Activated T-cell treated with anti-CD3 and anti-CD28 coated beads, Interleukin-2, amount 50 U/mL, for 24 hours (primary cell): ENCODE results near the gene PAFAH2.

Experiments
- DNase-seq: peaks from one replicate; pipeline ENCODE4 v3.0.0-alpha.2; 2020
- H3K27ac Mint-ChIP-seq: 2 replicates; pipeline ENCODE4 v1.8.0; 2020; ENCODE audit warnings: mild to moderate bottlenecking, mixed read lengths
- H3K27me3 Mint-ChIP-seq: 2 replicates; pipeline ENCODE4 v1.8.0; 2020; ENCODE audit warnings: mixed read lengths
- H3K36me3 Mint-ChIP-seq: 2 replicates; pipeline ENCODE4 v1.8.0; 2020; ENCODE audit warnings: low read depth, mixed read lengths
- H3K4me1 Mint-ChIP-seq: 2 replicates; pipeline ENCODE4 v1.8.0; 2020; ENCODE audit warnings: low read depth, mixed read lengths
- H3K4me3 Mint-ChIP-seq: 2 replicates; pipeline ENCODE4 v1.8.0; 2020; ENCODE audit warnings: mild to moderate bottlenecking, moderate library complexity, mixed read lengths
- H3K9me3 Mint-ChIP-seq: 2 replicates; pipeline ENCODE4 v1.8.0; 2020; ENCODE audit warnings: mixed read lengths

PAFAH2 gene

GRCh38 chr1:26023826-26024225 lies 26.0 kb upstream of the PAFAH2 start:
- Mint-ChIP-seq H3K27ac (no peak overlapping the region), H3K27me3 (no peaks in the 10 kb centered on the region), H3K4me3 (no peak overlapping the region), H3K4me1 (peaks cover 11% of the 10 kb centered on the region), H3K36me3 (no peaks in the 10 kb centered on the region), H3K9me3 (no peaks in the 10 kb centered on the region)
- DNase-seq, result no peak

GRCh38 chr1:26023009-26023408 lies 25.1 kb upstream of the PAFAH2 start:
- no peaks in the 10 kb centered on the region for H3K9me3 Mint-ChIP-seq
- no peaks in the 10 kb centered on the region for H3K36me3 Mint-ChIP-seq
- no peaks in the 10 kb centered on the region for H3K27me3 Mint-ChIP-seq
- no peak overlapping the region for H3K27ac Mint-ChIP-seq
- H3K4me3 Mint-ChIP-seq, result no peak overlapping the region
- no peak for DNase-seq
- peaks cover 11% of the 10 kb centered on the region for H3K4me1 Mint-ChIP-seq

- Mint-ChIP-seq H3K4me1 (peaks cover 8% of the 10 kb centered on the region), H3K27me3 (no peaks in the 10 kb centered on the region), H3K4me3 (no peak overlapping the region), H3K36me3 (no peaks in the 10 kb centered on the region), H3K9me3 (no peaks in the 10 kb centered on the region), H3K27ac (no peak overlapping the region)
- no peak for DNase-seq
These were observed 24.5 kb upstream of the PAFAH2 start for GRCh38 chr1:26022404-26022779.

DNA sequence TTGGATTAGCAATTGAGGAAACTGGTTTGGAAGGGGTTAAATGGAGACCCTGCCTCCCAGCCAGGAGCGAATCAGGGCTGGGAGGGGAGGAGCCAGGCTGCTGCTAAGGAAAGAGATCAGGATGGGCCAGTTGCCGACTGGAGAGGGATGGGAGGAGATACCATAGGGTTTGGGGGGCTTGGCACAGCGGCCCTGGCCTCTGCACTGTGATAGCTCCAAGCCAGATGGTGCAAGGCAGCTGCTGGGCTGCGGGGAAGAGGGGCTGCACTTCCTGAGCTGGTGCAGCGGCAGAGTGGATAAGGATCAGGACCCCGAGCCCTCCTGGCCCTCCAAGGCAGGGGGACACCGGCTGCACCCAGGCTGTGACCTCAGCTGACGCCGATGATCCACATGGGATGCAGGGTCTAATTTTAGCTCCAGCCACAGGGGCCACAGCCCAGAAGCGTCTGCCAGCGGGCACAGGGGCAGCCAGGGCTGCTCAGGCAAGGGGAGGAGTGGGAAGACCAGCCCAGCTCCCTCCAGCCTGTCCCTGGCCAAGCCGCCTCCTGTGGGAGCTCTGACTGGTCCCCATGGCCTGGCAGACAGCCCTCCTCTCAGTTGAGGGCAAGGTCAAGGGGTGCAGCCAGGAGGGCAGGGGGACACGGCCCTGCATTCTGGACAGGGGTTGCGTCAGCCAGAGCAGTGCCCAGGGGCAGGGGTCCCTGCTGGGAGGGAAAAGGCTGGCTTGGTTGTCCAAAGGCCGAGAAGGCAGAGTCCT lies 24.0 kb upstream of the PAFAH2 start, which contains the start of gene EXTL1:
EXTL1 (plus strand) TSS at position 129 of the 757 bp plus-strand sequence. CDS start 872 bp downstream, outside the sequence.
- H3K27ac Mint-ChIP-seq, result no peak within 1 kb of the TSS
- H3K4me1 Mint-ChIP-seq, result peaks cover 14% of the 10 kb centered on the region
- no peaks in the 10 kb centered on the region for H3K9me3 Mint-ChIP-seq
- H3K27me3 Mint-ChIP-seq, result no peaks in the 10 kb centered on the region
- H3K36me3 Mint-ChIP-seq, result no peaks in the 10 kb centered on the region
- no peak within 1 kb of the TSS for H3K4me3 Mint-ChIP-seq
- DNase-seq, result no peak

GRCh38 chr1:26020941-26021646 lies 23.2 kb upstream of the PAFAH2 start:
- Mint-ChIP-seq H3K27ac (no peak overlapping the region), H3K4me3 (no peak overlapping the region), H3K4me1 (peaks cover 18% of the 10 kb centered on the region), H3K36me3 (no peaks in the 10 kb centered on the region), H3K27me3 (no peaks in the 10 kb centered on the region), H3K9me3 (no peaks in the 10 kb centered on the region)
- DNase-seq, result no peak

- no peak for DNase-seq
- Mint-ChIP-seq H3K27ac (no peak overlapping the region), H3K36me3 (no peaks in the 10 kb centered on the region), H3K27me3 (no peaks in the 10 kb centered on the region), H3K9me3 (no peaks in the 10 kb centered on the region), H3K4me3 (no peak overlapping the region), H3K4me1 (peaks cover 18% of the 10 kb centered on the region)
These were observed 22.5 kb upstream of the PAFAH2 start for GRCh38 chr1:26020330-26020768.

- H3K4me1 Mint-ChIP-seq, result peaks cover 18% of the 10 kb centered on the region
- no peak overlapping the region for H3K27ac Mint-ChIP-seq
- no peak for DNase-seq
- no peak overlapping the region for H3K4me3 Mint-ChIP-seq
- no peaks in the 10 kb centered on the region for H3K27me3 Mint-ChIP-seq
- no peaks in the 10 kb centered on the region for H3K9me3 Mint-ChIP-seq
- H3K36me3 Mint-ChIP-seq, result no peaks in the 10 kb centered on the region
These were observed 21.9 kb upstream of the PAFAH2 start for GRCh38 chr1:26019641-26020315.

DNA sequence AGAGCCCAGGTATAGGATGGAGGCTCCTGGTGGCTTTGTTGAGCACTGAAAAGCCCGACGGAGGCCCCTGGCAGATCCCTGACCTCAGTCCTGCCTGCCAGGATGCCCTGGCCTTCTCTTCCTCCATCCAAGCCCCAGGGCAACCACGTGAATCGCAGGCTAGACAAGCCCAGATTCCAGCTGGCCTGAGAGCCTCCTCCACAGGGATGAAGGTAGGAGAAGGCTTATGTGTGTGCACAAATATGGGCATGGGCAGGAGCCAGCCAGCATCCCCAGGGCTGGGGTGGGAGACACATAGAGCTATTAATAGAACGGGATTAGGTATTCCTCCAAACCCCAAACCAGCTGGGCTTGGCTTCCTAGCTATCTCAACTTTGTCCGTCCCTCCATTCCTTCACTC lies 19.7 kb upstream of the PAFAH2 start:
- Mint-ChIP-seq H3K27ac (no peak overlapping the region), H3K9me3 (no peaks in the 10 kb centered on the region), H3K27me3 (no peaks in the 10 kb centered on the region), H3K4me3 (no peak overlapping the region), H3K4me1 (peaks cover 18% of the 10 kb centered on the region), H3K36me3 (no peaks in the 10 kb centered on the region)
- DNase-seq, result no peak

DNA sequence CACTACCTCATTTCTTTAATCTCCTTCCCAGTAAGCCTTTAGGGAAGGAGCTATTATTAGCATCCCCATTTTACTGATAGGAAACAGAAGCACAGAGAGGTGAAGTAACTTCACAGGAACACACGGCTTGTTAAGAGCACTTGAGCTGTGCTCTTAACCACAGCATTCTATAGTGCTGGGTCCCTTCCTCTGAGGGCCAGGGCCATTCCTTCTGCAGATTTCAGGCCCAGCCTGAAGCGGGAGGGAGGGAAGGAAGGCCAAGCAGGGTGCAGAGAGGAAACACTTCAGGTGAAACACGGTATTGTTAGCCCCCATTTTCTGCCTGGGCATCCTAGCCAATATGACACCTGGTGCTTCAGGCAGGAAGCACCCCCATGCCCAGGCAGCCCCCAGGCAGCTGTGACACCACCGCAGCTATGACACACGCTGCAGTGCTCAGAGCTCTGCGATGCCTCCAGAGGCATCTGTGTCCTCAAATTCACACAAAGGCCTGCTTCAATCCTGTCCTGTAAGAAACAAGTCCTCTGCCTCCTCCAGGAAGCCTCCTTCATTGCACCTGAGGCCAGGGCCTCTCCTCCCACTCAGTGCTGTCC lies 19.2 kb upstream of the PAFAH2 start:
- H3K27ac Mint-ChIP-seq, result no peak overlapping the region
- H3K4me3 Mint-ChIP-seq, result no peak overlapping the region
- DNase-seq, result no peak
- H3K4me1 Mint-ChIP-seq, result peaks cover 18% of the 10 kb centered on the region
- H3K27me3 Mint-ChIP-seq, result no peaks in the 10 kb centered on the region
- no peaks in the 10 kb centered on the region for H3K36me3 Mint-ChIP-seq
- H3K9me3 Mint-ChIP-seq, result no peaks in the 10 kb centered on the region

GRCh38 chr1:26016258-26016952 lies 18.5 kb upstream of the PAFAH2 start:
- H3K27ac Mint-ChIP-seq, result no peak overlapping the region
- H3K36me3 Mint-ChIP-seq, result no peaks in the 10 kb centered on the region
- no peak overlapping the region for H3K4me3 Mint-ChIP-seq
- peaks cover 18% of the 10 kb centered on the region for H3K4me1 Mint-ChIP-seq
- no peaks in the 10 kb centered on the region for H3K27me3 Mint-ChIP-seq
- no peaks in the 10 kb centered on the region for H3K9me3 Mint-ChIP-seq
- DNase-seq, result no peak

GRCh38 chr1:26015358-26015757 lies 17.5 kb upstream of the PAFAH2 start:
- no peak for DNase-seq
- H3K4me1 Mint-ChIP-seq, result peaks cover 18% of the 10 kb centered on the region
- no peak overlapping the region for H3K4me3 Mint-ChIP-seq
- H3K27me3 Mint-ChIP-seq, result no peaks in the 10 kb centered on the region
- no peaks in the 10 kb centered on the region for H3K9me3 Mint-ChIP-seq
- H3K36me3 Mint-ChIP-seq, result no peaks in the 10 kb centered on the region
- no peak overlapping the region for H3K27ac Mint-ChIP-seq

DNA sequence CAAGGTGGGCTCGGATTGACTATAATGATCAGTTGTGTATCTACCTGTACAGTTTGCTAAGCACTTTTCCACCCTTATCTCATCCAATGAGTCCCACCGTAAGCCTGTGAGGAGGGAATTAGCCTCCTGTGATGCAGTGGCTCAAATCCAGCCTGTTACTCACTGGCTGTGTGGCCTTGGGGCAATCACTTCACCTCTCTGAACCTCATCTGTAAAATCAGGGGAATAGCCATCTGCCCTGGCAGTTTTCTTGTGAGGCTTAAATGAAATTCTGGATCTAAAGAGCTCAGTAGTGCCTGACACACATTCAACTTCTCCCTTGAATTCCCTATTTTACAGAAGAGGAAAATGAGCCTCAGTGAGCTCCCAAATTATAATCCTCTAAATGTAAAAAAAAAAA lies 16.3 kb upstream of the PAFAH2 start:
- Mint-ChIP-seq H3K9me3 (no peaks in the 10 kb centered on the region), H3K27me3 (no peaks in the 10 kb centered on the region), H3K4me1 (peaks cover 11% of the 10 kb centered on the region), H3K4me3 (no peak overlapping the region), H3K27ac (no peak overlapping the region), H3K36me3 (no peaks in the 10 kb centered on the region)
- DNase-seq, result no peak

GRCh38 chr1:26012864-26013263 lies 15.0 kb upstream of the PAFAH2 start:
- Mint-ChIP-seq H3K27me3 (no peaks in the 10 kb centered on the region), H3K36me3 (no peaks in the 10 kb centered on the region), H3K27ac (no peak overlapping the region), H3K4me1 (peaks cover 11% of the 10 kb centered on the region), H3K4me3 (no peak overlapping the region), H3K9me3 (no peaks in the 10 kb centered on the region)
- DNase-seq, result no peak

- Mint-ChIP-seq H3K4me3 (no peak overlapping the region), H3K27ac (no peak overlapping the region), H3K27me3 (no peaks in the 10 kb centered on the region), H3K4me1 (no peaks in the 10 kb centered on the region), H3K36me3 (no peaks in the 10 kb centered on the region), H3K9me3 (no peaks in the 10 kb centered on the region)
- no peak for DNase-seq
These were observed 13.0 kb upstream of the PAFAH2 start for GRCh38 chr1:26010825-26011224.
